NCI-H2029 treated with DMSO at 0.1 percent for 48 hours (cell line): ENCODE data around the gene NUDT19.
"Not testable (repeated sequence)": the region's sequence is repeated elsewhere in the genome, so short reads cannot be mapped to it uniquely, and the experiment has no call there.

Experiments
- DNase-seq: peaks from one replicate; lab custom pipeline; 2025; lab: John Stamatoyannopoulos, UW

The NUDT19 gene

GRCh38 chr19:32716203-32716602, 24.6 kb downstream of the NUDT19 start:
- DNase-seq: not testable (repeated sequence)

GRCh38 chr19:32717496-32717895, 25.9 kb downstream of the NUDT19 start:
- no peak for DNase-seq

- no peak for DNase-seq
Measured at GRCh38 chr19:32718286-32718685, 26.7 kb downstream of the NUDT19 start.

GRCh38 chr19:32719611-32720059, 28.0 kb downstream of the NUDT19 start, which contains the start of gene TDRD12:
Gene TDRD12 (plus strand): TSS chr19:32719767. CDS start chr19:32720073, 306 bp downstream.
- no peak for DNase-seq

DNA sequence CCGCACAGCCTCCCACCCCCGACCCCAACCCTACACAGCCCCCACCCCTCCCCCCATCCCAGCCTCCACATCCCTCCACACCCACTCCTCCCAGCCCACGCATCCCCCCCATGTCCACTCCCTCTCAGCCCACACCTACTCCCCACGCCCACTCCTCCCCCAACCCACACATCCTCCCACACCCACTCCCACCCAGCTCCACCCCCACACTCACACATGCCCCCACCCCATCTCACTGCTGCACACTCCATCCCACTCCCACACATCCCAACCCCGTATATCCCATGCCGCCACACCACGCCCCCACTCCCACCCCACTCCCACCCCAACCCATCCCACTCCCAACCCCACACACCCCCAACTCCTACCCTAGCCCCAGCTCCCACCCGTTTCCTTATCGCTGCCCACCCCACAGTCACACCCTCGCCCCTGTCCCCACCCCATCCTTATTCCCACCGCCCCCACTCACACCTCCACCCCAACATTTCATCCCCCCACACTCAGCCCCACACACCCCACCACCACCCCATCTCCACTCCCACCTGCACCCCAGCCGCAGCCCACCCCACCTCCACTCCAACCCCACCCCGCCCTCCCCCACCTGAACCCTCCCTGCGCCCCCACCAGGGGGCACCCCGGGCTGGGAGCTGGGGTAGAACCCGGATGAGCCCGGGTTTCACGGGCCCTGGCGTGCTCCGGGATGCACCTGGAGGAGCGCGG, 28.8 kb downstream of the NUDT19 start:
- DNase-seq: no peak

GRCh38 chr19:32720936-32721250, 29.3 kb downstream of the NUDT19 start:
- DNase-seq: no peak

DNA sequence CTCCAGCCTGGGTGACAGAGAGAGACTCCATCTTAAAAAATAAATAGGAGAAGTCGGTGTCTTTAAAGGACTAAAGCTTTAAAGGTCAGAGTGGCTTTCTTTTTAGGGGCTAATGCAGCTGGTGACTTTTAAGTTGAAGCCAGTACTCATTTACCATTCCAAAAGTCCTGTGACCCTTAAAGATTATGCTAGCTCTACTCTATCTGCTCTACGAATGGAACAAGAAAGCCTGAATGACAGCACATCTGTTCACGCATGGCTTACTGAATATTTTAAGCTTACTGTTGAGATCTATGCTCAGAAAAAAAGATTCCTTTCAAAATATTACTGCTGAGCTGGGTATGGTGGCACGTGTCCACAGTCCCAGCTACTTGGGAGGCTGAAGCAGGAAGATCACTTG, 44.3 kb downstream of the NUDT19 start:
- no peak for DNase-seq

- DNase-seq: no peak
Measured at GRCh38 chr19:32743021-32743420, 51.4 kb downstream of the NUDT19 start.

- no peak for DNase-seq
Measured at GRCh38 chr19:32743447-32743846, 51.8 kb downstream of the NUDT19 start.

GRCh38 chr19:32744555-32745325, 53.1 kb downstream of the NUDT19 start:
- DNase-seq: no peak

GRCh38 chr19:32745594-32746251, 54.1 kb downstream of the NUDT19 start:
- DNase-seq: not testable (repeated sequence)

GRCh38 chr19:32746631-32747196, 55.1 kb downstream of the NUDT19 start:
- DNase-seq: not testable (repeated sequence)

DNA sequence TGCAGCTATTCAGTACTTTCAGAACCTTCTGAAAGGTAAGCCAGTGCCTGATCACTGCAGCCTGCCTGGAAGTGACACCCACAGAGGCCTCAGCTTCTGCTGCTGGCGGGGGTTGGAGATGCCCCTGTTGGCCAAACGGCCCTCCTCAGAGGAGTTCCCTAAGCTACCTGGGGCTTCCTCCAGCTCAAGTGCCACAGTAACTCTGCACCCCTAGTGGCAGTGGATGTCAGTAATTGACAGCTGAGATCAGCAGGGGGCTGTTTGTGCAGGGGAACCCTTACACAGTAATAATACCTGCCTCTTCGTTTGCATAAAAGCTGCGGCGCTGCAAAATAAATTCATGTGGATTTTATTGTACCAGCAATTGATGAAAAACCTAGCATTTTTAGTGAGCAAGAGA, 56.9 kb downstream of the NUDT19 start:
- no peak for DNase-seq

- DNase-seq: no peak
Measured at GRCh38 chr19:32748948-32749347, 57.3 kb downstream of the NUDT19 start.

DNA sequence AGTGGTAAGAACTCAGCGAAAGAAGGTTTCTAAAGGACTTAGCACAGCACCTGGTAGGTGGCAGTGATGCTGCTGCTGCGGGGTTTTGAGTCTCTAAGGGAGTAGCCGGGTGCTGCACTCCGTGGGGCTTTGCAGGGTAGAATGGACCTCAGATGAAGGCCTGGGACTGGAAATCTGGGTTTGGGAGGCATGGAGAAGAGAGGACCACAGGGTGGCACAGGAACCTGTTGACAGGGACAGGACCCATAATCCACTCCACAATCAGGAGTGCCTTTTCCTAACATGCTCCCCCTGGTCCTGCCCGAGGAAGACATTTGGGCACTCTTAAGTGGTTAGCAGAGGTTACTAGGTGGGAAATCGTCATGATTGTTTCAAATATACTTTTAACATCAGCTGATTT, 57.7 kb downstream of the NUDT19 start:
- no peak for DNase-seq

DNA sequence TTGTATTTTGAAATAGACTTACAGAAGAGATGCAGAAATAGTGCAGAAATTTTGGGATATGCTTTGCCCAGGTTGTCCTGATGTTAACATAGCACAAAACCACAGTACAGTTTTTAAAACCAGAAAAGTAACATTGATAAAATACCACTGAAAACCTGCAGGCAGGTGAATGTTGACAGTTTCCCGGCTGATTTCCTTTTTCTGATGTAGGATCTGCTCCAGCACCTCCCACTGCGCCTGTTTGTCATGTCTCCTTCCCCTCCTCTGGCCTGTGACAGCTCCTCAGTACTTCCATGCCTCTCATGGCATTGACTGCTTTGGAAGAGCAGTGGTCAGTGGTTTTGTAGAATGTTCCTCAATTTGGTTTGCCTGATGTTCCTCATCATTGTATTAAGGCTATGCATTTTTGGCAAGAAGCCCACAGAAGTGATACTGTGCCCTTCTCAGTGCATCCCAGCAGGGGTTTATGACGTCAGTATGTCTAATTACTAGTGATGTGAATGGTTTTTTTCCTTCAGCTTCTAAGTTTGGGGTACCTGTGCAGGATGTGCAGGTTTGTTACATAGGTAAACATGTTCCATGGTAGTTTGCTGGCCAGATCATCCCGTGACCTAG, 58.9 kb downstream of the NUDT19 start:
- DNase-seq: no peak

GRCh38 chr19:32751066-32751465, 59.4 kb downstream of the NUDT19 start:
- no peak for DNase-seq

- DNase-seq: no peak
Measured at GRCh38 chr19:32757189-32757588, 65.6 kb downstream of the NUDT19 start.
